PC-3 (cell line): ENCODE results near the gene LHCGR.

Experiments used
- EZH2 ChIP-seq: fragments of 300-600 bp; sonication (generic); IDR thresholded peaks from one replicate; pipeline ENCODE4 v1.6.1; 2017; ENCODE audit warnings: antibody characterized with exemption, mild to moderate bottlenecking, low read length; ENCODE audit not compliant: unreplicated experiment
- EZH2phosphoT487 ChIP-seq: fragments of 300-600 bp; sonication (generic); IDR thresholded peaks from 2 replicates; pipeline ENCODE4 v1.6.1; 2018; ENCODE audit warnings: mild to moderate bottlenecking, antibody characterized with exemption, low read length, borderline replicate concordance
- TF ChIP-seq, protein P1 (sequence below): fragments of 300-600 bp; sonication (generic); conservative IDR thresholded peaks from 2 replicates; pipeline ENCODE4 v1.5.1; 2017; ENCODE audit warnings: antibody characterized with exemption, low read depth, mild to moderate bottlenecking, low read length

DNA sequence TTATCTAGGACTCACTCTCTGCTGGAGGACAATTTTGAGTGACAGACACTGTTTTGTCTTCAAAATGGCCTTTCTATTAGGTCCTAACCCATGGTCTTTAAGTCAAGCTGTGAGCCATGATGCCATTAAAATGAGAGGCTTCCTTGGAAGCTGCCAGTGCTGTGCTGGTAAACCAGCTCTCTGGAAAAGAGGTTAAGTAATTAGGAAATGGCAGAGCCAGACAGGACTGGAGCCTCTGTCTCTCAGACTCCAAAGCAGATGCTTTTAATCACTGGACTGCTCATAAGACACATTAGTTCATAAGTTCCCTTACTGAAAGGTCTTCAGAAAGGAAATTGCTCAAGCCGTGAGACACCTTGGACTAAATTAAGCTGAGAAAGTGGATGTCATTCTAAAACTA, 25.8 kb upstream of the LHCGR start:
- TF ChIP-seq, protein P1, sequence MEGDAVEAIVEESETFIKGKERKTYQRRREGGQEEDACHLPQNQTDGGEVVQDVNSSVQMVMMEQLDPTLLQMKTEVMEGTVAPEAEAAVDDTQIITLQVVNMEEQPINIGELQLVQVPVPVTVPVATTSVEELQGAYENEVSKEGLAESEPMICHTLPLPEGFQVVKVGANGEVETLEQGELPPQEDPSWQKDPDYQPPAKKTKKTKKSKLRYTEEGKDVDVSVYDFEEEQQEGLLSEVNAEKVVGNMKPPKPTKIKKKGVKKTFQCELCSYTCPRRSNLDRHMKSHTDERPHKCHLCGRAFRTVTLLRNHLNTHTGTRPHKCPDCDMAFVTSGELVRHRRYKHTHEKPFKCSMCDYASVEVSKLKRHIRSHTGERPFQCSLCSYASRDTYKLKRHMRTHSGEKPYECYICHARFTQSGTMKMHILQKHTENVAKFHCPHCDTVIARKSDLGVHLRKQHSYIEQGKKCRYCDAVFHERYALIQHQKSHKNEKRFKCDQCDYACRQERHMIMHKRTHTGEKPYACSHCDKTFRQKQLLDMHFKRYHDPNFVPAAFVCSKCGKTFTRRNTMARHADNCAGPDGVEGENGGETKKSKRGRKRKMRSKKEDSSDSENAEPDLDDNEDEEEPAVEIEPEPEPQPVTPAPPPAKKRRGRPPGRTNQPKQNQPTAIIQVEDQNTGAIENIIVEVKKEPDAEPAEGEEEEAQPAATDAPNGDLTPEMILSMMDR, result no peak
- TF ChIP-seq EZH2 (no peak), EZH2phosphoT487 (no peak)
